Fibroblast of villous mesenchyme (primary cell): ENCODE results near the gene TSN. TPM values are rescaled to one million over a fixed set of nuclear protein-coding genes. Genes with fewer than 3 reads are reported as not detected.
"Not testable (repeated sequence)": the region's sequence is repeated elsewhere in the genome, so short reads cannot be mapped to it uniquely, and the experiment has no call there.

Experiments used
- DNase-seq: peaks from one replicate; pipeline ENCODE4 v3.0.0-alpha.2; 2010; ENCODE audit warnings: low read depth
- H3K4me3 ChIP-seq: 2 replicates; pipeline ENCODE4 v1.5.1; 2011; ENCODE audit warnings: low read depth, mild to moderate bottlenecking, low read length
- total RNA-seq: library from RNA; depleted of rRNA; stranded (reverse); fragments of >200 nt; gene quantifications from 2 replicates; pipeline ENCODE4 v1.2.3, GENCODE V29; 2012
- TF ChIP-seq, protein P1 (sequence below): IDR thresholded peaks from 2 replicates; pipeline ENCODE4 v1.5.1; 2012; ENCODE audit warnings: low read depth, mild to moderate bottlenecking, low read length; ENCODE audit not compliant: insufficient read depth

The TSN gene
- 46.4 and 65.2 TPM in 2 replicates for total RNA-seq

- DNase-seq, result peak; percentile 96
- TF ChIP-seq, protein P1, sequence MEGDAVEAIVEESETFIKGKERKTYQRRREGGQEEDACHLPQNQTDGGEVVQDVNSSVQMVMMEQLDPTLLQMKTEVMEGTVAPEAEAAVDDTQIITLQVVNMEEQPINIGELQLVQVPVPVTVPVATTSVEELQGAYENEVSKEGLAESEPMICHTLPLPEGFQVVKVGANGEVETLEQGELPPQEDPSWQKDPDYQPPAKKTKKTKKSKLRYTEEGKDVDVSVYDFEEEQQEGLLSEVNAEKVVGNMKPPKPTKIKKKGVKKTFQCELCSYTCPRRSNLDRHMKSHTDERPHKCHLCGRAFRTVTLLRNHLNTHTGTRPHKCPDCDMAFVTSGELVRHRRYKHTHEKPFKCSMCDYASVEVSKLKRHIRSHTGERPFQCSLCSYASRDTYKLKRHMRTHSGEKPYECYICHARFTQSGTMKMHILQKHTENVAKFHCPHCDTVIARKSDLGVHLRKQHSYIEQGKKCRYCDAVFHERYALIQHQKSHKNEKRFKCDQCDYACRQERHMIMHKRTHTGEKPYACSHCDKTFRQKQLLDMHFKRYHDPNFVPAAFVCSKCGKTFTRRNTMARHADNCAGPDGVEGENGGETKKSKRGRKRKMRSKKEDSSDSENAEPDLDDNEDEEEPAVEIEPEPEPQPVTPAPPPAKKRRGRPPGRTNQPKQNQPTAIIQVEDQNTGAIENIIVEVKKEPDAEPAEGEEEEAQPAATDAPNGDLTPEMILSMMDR, result no peak
- H3K4me3 ChIP-seq, result peak within 1 kb of the TSS; percentile 99
Observed at GRCh38 chr2:121755237-121756111, at the start of gene TSN. TSN (plus strand) TSS chr2:121755651; CDS start chr2:121755780, 129 bp downstream.

GRCh38 chr2:121705958-121706357 lies 49.5 kb upstream of the TSN start:
- DNase-seq, result no peak
- no peak overlapping the region for H3K4me3 ChIP-seq
- TF ChIP-seq, protein P1, result no peak

GRCh38 chr2:121707344-121707919 lies 48.0 kb upstream of the TSN start:
- TF ChIP-seq, protein P1, result no peak
- no peak for DNase-seq
- H3K4me3 ChIP-seq, result no peak overlapping the region

- TF ChIP-seq, protein P1, result no peak
- no peak for DNase-seq
- H3K4me3 ChIP-seq, result no peak overlapping the region
Observed at GRCh38 chr2:121707920-121708361, 47.5 kb upstream of the TSN start.

GRCh38 chr2:121709776-121710469 lies 45.5 kb upstream of the TSN start:
- no peak for DNase-seq
- H3K4me3 ChIP-seq, result no peak overlapping the region
- TF ChIP-seq, protein P1, result no peak

DNA sequence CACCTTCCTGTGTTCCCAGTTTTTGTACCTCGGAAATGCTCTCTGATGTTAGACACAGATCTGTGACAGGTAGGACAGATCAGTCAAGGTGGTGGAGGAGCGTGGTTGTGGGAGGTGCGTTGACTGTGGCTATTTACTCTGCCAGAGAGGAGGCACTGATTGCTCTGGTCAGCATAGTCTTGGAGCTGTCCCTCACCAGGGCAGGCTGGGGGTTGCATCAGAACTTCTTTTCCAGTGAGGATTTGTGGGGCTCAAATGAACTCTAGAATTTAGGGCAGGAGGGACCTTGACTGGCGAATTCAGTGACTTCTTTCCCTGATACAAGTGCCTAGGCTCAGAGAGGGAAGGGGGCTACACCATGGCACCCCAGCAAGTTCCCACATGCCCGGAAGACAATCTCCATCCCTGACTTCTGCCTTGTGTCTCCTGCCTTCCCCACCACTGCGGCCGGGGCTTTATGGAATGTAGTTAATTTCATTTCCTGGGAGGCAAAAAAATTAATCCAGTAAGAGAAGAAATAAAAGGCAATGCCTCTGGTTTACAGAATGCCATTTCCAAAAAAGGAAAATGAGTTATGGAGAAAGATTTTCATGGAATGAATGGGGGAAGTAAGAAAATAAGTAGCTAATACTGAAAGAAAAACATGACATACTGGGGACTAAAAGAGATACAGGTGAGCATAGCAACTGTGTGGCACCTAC lies 44.8 kb upstream of the TSN start:
- TF ChIP-seq, protein P1, result no peak
- DNase-seq, result no peak
- no peak overlapping the region for H3K4me3 ChIP-seq

GRCh38 chr2:121711481-121711880 lies 44.0 kb upstream of the TSN start:
- not testable (repeated sequence) for DNase-seq

More at GRCh38 chr2:121711481-121711880, 44.0 kb upstream of the TSN start:
- H3K4me3 ChIP-seq, result not testable (repeated sequence)
